IPS-18a (cell line): ENCODE results near the gene APBA1.

Experiments
- H3K27ac ChIP-seq: one replicate; pipeline ENCODE4 v1.5.1; 2013; ENCODE audit warnings: low read length
- H3K27me3 ChIP-seq: one replicate; pipeline ENCODE4 v1.6.1; 2013; ENCODE audit warnings: mild to moderate bottlenecking, low read length; ENCODE audit not compliant: control insufficient read depth, insufficient read depth
- H3K36me3 ChIP-seq: one replicate; pipeline ENCODE4 v1.6.1; 2013; ENCODE audit warnings: low read depth, low read length; ENCODE audit not compliant: control insufficient read depth
- H3K4me1 ChIP-seq: one replicate; pipeline ENCODE4 v1.6.1; 2013; ENCODE audit warnings: low read depth, low read length; ENCODE audit not compliant: control insufficient read depth
- H3K4me3 ChIP-seq: one replicate; pipeline ENCODE4 v1.5.1; 2013; ENCODE audit warnings: low read length
- H3K9ac ChIP-seq: one replicate; pipeline ENCODE4 v1.6.1; 2013; ENCODE audit warnings: mild to moderate bottlenecking, low read length, moderate library complexity
- H3K9me3 ChIP-seq: one replicate; pipeline ENCODE4 v1.6.1; 2013; ENCODE audit warnings: low read depth, low read length; ENCODE audit not compliant: control insufficient read depth

Gene APBA1

GRCh38 chr9:69571032-69571431 lies 101.1 kb downstream of the APBA1 start:
- H3K9ac ChIP-seq = no peak overlapping the region
- no peak overlapping the region for H3K27ac ChIP-seq
- H3K27me3 ChIP-seq = no peaks in the 10 kb centered on the region
- no peaks in the 10 kb centered on the region for H3K9me3 ChIP-seq
- H3K4me1 ChIP-seq = peaks cover 5% of the 10 kb centered on the region
- no peak overlapping the region for H3K4me3 ChIP-seq
- H3K36me3 ChIP-seq = no peaks in the 10 kb centered on the region

- Histone ChIP-seq H3K36me3 (no peaks in the 10 kb centered on the region), H3K27me3 (no peaks in the 10 kb centered on the region), H3K4me1 (peaks cover 5% of the 10 kb centered on the region), H3K4me3 (no peak overlapping the region), H3K27ac (no peak overlapping the region), H3K9me3 (no peaks in the 10 kb centered on the region), H3K9ac (no peak overlapping the region)
Observed at GRCh38 chr9:69569738-69570451, 102.3 kb downstream of the APBA1 start.

GRCh38 chr9:69564557-69564956 lies 107.6 kb downstream of the APBA1 start:
- no peak overlapping the region for H3K9ac ChIP-seq
- no peaks in the 10 kb centered on the region for H3K27me3 ChIP-seq
- H3K9me3 ChIP-seq = no peaks in the 10 kb centered on the region
- no peak overlapping the region for H3K27ac ChIP-seq
- H3K36me3 ChIP-seq = no peaks in the 10 kb centered on the region
- peaks cover 5% of the 10 kb centered on the region for H3K4me1 ChIP-seq
- no peak overlapping the region for H3K4me3 ChIP-seq

GRCh38 chr9:69559126-69559525 lies 113.0 kb downstream of the APBA1 start:
- Histone ChIP-seq H3K9ac (no peak overlapping the region), H3K27ac (no peak overlapping the region), H3K27me3 (no peaks in the 10 kb centered on the region), H3K4me1 (no peaks in the 10 kb centered on the region), H3K9me3 (no peaks in the 10 kb centered on the region), H3K36me3 (no peaks in the 10 kb centered on the region), H3K4me3 (no peak overlapping the region)

GRCh38 chr9:69556707-69557106 lies 115.5 kb downstream of the APBA1 start:
- Histone ChIP-seq H3K36me3 (no peaks in the 10 kb centered on the region), H3K4me1 (no peaks in the 10 kb centered on the region)

GRCh38 chr9:69555802-69556201 lies 116.4 kb downstream of the APBA1 start:
- Histone ChIP-seq H3K36me3 (no peaks in the 10 kb centered on the region), H3K4me1 (no peaks in the 10 kb centered on the region), H3K9me3 (no peaks in the 10 kb centered on the region), H3K9ac (no peak overlapping the region), H3K27ac (no peak overlapping the region), H3K27me3 (no peaks in the 10 kb centered on the region), H3K4me3 (no peak overlapping the region)

More at GRCh38 chr9:69556707-69557106, 115.5 kb downstream of the APBA1 start:
- H3K27me3 ChIP-seq = no peaks in the 10 kb centered on the region
- no peak overlapping the region for H3K27ac ChIP-seq
- no peaks in the 10 kb centered on the region for H3K9me3 ChIP-seq
- H3K4me3 ChIP-seq = no peak overlapping the region
- no peak overlapping the region for H3K9ac ChIP-seq

GRCh38 chr9:69554945-69555344 lies 117.2 kb downstream of the APBA1 start:
- no peak overlapping the region for H3K27ac ChIP-seq
- no peak overlapping the region for H3K4me3 ChIP-seq
- H3K9ac ChIP-seq = no peak overlapping the region
- H3K27me3 ChIP-seq = no peaks in the 10 kb centered on the region
- H3K4me1 ChIP-seq = no peaks in the 10 kb centered on the region
- H3K36me3 ChIP-seq = no peaks in the 10 kb centered on the region
- H3K9me3 ChIP-seq = no peaks in the 10 kb centered on the region

GRCh38 chr9:69549310-69550202 lies 122.6 kb downstream of the APBA1 start:
- Histone ChIP-seq H3K27ac (no peak overlapping the region), H3K4me3 (no peak overlapping the region), H3K36me3 (no peaks in the 10 kb centered on the region), H3K4me1 (no peaks in the 10 kb centered on the region), H3K27me3 (no peaks in the 10 kb centered on the region), H3K9ac (no peak overlapping the region), H3K9me3 (no peaks in the 10 kb centered on the region)

GRCh38 chr9:69548681-69549080 lies 123.5 kb downstream of the APBA1 start:
- no peaks in the 10 kb centered on the region for H3K36me3 ChIP-seq
- H3K9ac ChIP-seq = no peak overlapping the region
- H3K4me3 ChIP-seq = no peak overlapping the region
- H3K9me3 ChIP-seq = no peaks in the 10 kb centered on the region
- no peaks in the 10 kb centered on the region for H3K27me3 ChIP-seq
- H3K27ac ChIP-seq = no peak overlapping the region
- H3K4me1 ChIP-seq = peaks cover under 1% of the 10 kb centered on the region

GRCh38 chr9:69546265-69546664 lies 125.9 kb downstream of the APBA1 start:
- no peaks in the 10 kb centered on the region for H3K36me3 ChIP-seq
- H3K4me1 ChIP-seq = peaks cover 15% of the 10 kb centered on the region
- H3K27ac ChIP-seq = no peak overlapping the region
- H3K9me3 ChIP-seq = no peaks in the 10 kb centered on the region
- no peaks in the 10 kb centered on the region for H3K27me3 ChIP-seq
- H3K9ac ChIP-seq = no peak overlapping the region
- H3K4me3 ChIP-seq = no peak overlapping the region

GRCh38 chr9:69542942-69543704 lies 129.0 kb downstream of the APBA1 start:
- no peaks in the 10 kb centered on the region for H3K9me3 ChIP-seq
- no peak overlapping the region for H3K27ac ChIP-seq
- no peaks in the 10 kb centered on the region for H3K27me3 ChIP-seq
- no peak overlapping the region for H3K9ac ChIP-seq
- H3K4me3 ChIP-seq = no peak overlapping the region
- peaks cover 15% of the 10 kb centered on the region for H3K4me1 ChIP-seq
- no peaks in the 10 kb centered on the region for H3K36me3 ChIP-seq
